K562 (cell line): Measurements from ENCODE around the gene WDR46. TPM values are rescaled to one million over a fixed set of nuclear protein-coding genes. Genes with fewer than 3 reads are reported as not detected.

ENCODE experiments used
- ARID4B ChIP-seq: sonication (generic); formaldehyde crosslinking; IDR thresholded peaks from 2 replicates; pipeline ENCODE4 v1.8.0; 2022; ENCODE audit warnings: mild to moderate bottlenecking, missing genetic modification reagents
- ELF4 ChIP-seq: fragments of 450-650 bp; formaldehyde crosslinking; IDR thresholded peaks from 2 replicates; pipeline ENCODE4 v1.4.0; 2022; ENCODE audit warnings: missing genetic modification characterization
- GTF2F1 ChIP-seq: IDR thresholded peaks from 2 replicates; pipeline ENCODE4 v1.6.1; 2011; ENCODE audit warnings: low read depth, low read length, improper control_type of control experiment
- HMGN3 ChIP-seq: IDR thresholded peaks from 2 replicates; pipeline ENCODE4 v1.6.1; 2011; ENCODE audit warnings: borderline replicate concordance, low read depth, mild to moderate bottlenecking, mixed read lengths, low read length; ENCODE audit not compliant: insufficient read length; ENCODE audit errors: extremely low read depth
- HNRNPUL1 ChIP-seq: fragments of 200-400 bp; formaldehyde crosslinking; IDR thresholded peaks from 2 replicates; pipeline ENCODE4 v1.6.1; 2017; ENCODE audit warnings: low read length
- NR3C1 ChIP-seq: sonication (generic); formaldehyde crosslinking; IDR thresholded peaks from 2 replicates; pipeline ENCODE4 v1.8.1; 2022; ENCODE audit warnings: missing genetic modification reagents
- OTX1 ChIP-seq: fragments of 450-650 bp; formaldehyde crosslinking; IDR thresholded peaks from 2 replicates; pipeline ENCODE4 v1.4.0; 2022; ENCODE audit warnings: mild to moderate bottlenecking
- POLR2B ChIP-seq: fragments of 450-650 bp; IDR thresholded peaks from 2 replicates; pipeline ENCODE4 v1.6.1; 2018; ENCODE audit warnings: low read depth; ENCODE audit not compliant: partially characterized antibody
- RAD21 ChIP-seq, 2 experiments: fragments of 250-450 bp in 1 of 2; fragments of 450-650 bp in 1 of 2; sonication (Bioruptor Pico) in 1 of 2; formaldehyde crosslinking in 1 of 2; IDR thresholded peaks in 1 of 2; conservative IDR thresholded peaks in 1 of 2; 2 replicates each; pipeline versions ENCODE4 v1.4.0 to v1.8.0; 2020 to 2022; ENCODE audit warnings: mild to moderate bottlenecking in 2 of 2, moderate library complexity in 1 of 2
- SMARCA5 ChIP-seq: fragments of 450-650 bp; IDR thresholded peaks from 2 replicates; pipeline ENCODE4 v1.6.1; 2016
- ZNF512 ChIP-seq: IDR thresholded peaks from 2 replicates; pipeline ENCODE4 v1.6.1; 2016; ENCODE audit warnings: missing genetic modification characterization, missing compliant biosample characterization
- ZNF740 ChIP-seq, 3 experiments: fragments of 200-800 bp in 1 of 3; sonication (Bioruptor generic) in 1 of 3; sonication (generic) in 1 of 3; formaldehyde crosslinking in 1 of 3; IDR thresholded peaks; 2 replicates each; pipeline versions ENCODE4 v1.6.1 to v1.8.0; 2016 to 2022; ENCODE audit warnings: mild to moderate bottlenecking in 2 of 3, missing compliant biosample characterization in 2 of 3, missing genetic modification characterization in 2 of 3, missing genetic modification reagents in 1 of 3
- polyA plus RNA-seq, 8 experiments: library from polyadenylated mRNA; depleted of rRNA in 4 of 8; stranded (reverse) in 5 of 8; unstranded in 3 of 8; fragments of >200 nt; fragmentation: Nextera tagmentation in 2 of 8; fragmentation: Illumina TruSeq in 1 of 8; extraction: Ambion mirVana in 2 of 8; extraction: Trizol in 1 of 8; gene quantifications; 2 replicates each; pipeline versions ENCODE4 v1.2.1 to v1.2.3, GENCODE V29; 2011 to 2014; ENCODE audit warnings: inconsistent platforms in 1 of 8, missing spikeins in 1 of 8
- total RNA-seq, 7 experiments: library from RNA; depleted of rRNA in 6 of 7; stranded (reverse); fragments of >200 nt in 6 of 7; fragmentation: Illumina TruSeq in 2 of 7; extraction: Trizol in 2 of 7; gene quantifications; 2 replicates each; pipeline versions ENCODE4 v1.2.1 to v1.2.3, GENCODE V29; 2011 to 2021; ENCODE audit warnings: low replicate concordance in 1 of 7
- TF ChIP-seq, protein P1 (sequence below): fragments of 250-450 bp; sonication (Bioruptor Pico); IDR thresholded peaks from 2 replicates; pipeline ENCODE4 v1.5.0; 2021
- TF ChIP-seq, protein P2 (sequence below): sonication (generic); formaldehyde crosslinking; IDR thresholded peaks from 2 replicates; pipeline ENCODE4 v1.8.0; 2022; ENCODE audit warnings: missing genetic modification reagents, mild to moderate bottlenecking, moderate library complexity, borderline replicate concordance
- TF ChIP-seq, protein P3 (sequence below): fragments of 450-650 bp; formaldehyde crosslinking; IDR thresholded peaks from 2 replicates; pipeline ENCODE4 v1.4.0; 2022; ENCODE audit warnings: missing genetic modification characterization
- TF ChIP-seq, protein P4 (sequence below): fragments of 250-450 bp; sonication (Bioruptor Pico); IDR thresholded peaks from 2 replicates; pipeline ENCODE4 v1.5.0; 2021

Gene WDR46
- total and polyA plus RNA-seq, 9 of the 15 experiments (the other 6 are each of a cell fraction or from before 2014, with no cell fraction given): 8.9 to 146 (median 93.1) TPM

DNA sequence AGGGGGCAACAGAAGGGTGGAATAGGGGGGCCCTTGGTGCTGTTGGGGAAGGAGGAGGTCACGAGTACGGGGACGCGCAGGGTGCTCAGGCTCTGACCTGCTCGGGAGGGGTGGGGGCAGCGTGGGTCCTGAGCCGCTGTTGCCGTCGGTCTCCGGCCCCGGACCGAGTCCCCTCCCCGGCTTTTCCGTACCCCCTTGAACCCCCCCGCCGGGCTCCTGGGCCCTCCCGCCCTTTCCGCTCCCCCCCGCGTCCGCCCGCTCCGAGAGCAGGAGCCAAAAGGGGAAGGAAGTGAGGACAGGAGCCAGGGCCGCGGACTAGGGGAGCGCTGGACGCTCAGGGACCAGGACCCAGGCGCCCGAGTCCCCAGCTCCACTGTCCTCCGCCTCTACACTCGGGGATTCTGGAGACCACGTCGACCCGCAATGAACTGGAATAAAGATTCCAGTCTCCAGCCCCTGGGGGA lies 9.8 kb upstream of the WDR46 start, which contains the start of gene RGL2 (continued):
- TF ChIP-seq HMGN3 (peak; percentile 44), SMARCA5 (peak; percentile 38; the same call in 1 of the 2 replicates), ELF4 (CRISPR knock-in tag) (0 out of 2 replicates have a peak, but pooled peaks have one; percentile 41), ARID4B (CRISPR knock-in tag) (no peak; the same call in 1 of the 2 replicates), RAD21 (CRISPR knock-in tag; conservative IDR thresholded peaks at IDR 0.05 in 1 of 2, IDR thresholded peaks at IDR 0.05 in 1 of 2) (no peak), GTF2F1 (no peak), HNRNPUL1 (no peak), NR3C1 (CRISPR knock-in tag) (no peak), ZNF512 (tag) (no peak), POLR2B (no peak), OTX1 (CRISPR knock-in tag) (peak; percentile 51), ZNF740 (CRISPR knock-in tag; IDR thresholded peaks at IDR 0.05) (peak; percentile 90), ZNF740 (tag; IDR thresholded peaks at IDR 0.05) (peak in 1 of 2 experiments; percentile 73; a peak in 2 of 4 replicates)
- TF ChIP-seq, protein P1, sequence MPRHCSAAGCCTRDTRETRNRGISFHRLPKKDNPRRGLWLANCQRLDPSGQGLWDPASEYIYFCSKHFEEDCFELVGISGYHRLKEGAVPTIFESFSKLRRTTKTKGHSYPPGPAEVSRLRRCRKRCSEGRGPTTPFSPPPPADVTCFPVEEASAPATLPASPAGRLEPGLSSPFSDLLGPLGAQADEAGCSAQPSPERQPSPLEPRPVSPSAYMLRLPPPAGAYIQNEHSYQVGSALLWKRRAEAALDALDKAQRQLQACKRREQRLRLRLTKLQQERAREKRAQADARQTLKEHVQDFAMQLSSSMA (CRISPR knock-in tag): no peak
- TF ChIP-seq, protein P2, sequence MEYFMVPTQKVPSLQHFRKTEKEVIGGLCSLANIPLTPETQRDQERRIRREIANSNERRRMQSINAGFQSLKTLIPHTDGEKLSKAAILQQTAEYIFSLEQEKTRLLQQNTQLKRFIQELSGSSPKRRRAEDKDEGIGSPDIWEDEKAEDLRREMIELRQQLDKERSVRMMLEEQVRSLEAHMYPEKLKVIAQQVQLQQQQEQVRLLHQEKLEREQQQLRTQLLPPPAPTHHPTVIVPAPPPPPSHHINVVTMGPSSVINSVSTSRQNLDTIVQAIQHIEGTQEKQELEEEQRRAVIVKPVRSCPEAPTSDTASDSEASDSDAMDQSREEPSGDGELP: no peak
- TF ChIP-seq, protein P3, sequence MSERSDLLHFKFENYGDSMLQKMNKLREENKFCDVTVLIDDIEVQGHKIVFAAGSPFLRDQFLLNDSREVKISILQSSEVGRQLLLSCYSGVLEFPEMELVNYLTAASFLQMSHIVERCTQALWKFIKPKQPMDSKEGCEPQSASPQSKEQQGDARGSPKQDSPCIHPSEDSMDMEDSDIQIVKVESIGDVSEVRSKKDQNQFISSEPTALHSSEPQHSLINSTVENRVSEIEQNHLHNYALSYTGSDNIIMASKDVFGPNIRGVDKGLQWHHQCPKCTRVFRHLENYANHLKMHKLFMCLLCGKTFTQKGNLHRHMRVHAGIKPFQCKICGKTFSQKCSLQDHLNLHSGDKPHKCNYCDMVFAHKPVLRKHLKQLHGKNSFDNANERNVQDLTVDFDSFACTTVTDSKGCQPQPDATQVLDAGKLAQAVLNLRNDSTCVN (CRISPR knock-in tag): peak; percentile 86
- TF ChIP-seq, protein P4, sequence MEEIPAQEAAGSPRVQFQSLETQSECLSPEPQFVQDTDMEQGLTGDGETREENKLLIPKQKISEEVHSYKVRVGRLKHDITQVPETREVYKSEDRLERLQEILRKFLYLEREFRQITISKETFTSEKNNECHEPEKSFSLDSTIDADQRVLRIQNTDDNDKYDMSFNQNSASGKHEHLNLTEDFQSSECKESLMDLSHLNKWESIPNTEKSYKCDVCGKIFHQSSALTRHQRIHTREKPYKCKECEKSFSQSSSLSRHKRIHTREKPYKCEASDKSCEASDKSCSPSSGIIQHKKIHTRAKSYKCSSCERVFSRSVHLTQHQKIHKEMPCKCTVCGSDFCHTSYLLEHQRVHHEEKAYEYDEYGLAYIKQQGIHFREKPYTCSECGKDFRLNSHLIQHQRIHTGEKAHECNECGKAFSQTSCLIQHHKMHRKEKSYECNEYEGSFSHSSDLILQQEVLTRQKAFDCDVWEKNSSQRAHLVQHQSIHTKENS (CRISPR knock-in tag): no peak
